Amniotic stem cell (primary cell): ENCODE measurements around the gene RSPH4A.
A peak's percentile ranks its signal among the peaks of the same experiment; 100 is the strongest.
"Not testable (repeated sequence)": the region's sequence is repeated elsewhere in the genome, so short reads cannot be mapped to it uniquely, and the experiment has no call there.

Source experiments
- DNase-seq: peaks from one replicate; lab custom pipeline; 2025; lab: John Stamatoyannopoulos, UW

The RSPH4A gene

GRCh38 chr6:116615937-116616736 lies at the start of gene RSPH4A:
Gene RSPH4A (plus strand): TSS chr6:116616479. CDS start chr6:116616624, 145 bp downstream.
- DNase-seq = peak; percentile 95

- peak; percentile 22 for DNase-seq
Measured at GRCh38 chr6:116568111-116568510, 48.2 kb upstream of the RSPH4A start.

DNA sequence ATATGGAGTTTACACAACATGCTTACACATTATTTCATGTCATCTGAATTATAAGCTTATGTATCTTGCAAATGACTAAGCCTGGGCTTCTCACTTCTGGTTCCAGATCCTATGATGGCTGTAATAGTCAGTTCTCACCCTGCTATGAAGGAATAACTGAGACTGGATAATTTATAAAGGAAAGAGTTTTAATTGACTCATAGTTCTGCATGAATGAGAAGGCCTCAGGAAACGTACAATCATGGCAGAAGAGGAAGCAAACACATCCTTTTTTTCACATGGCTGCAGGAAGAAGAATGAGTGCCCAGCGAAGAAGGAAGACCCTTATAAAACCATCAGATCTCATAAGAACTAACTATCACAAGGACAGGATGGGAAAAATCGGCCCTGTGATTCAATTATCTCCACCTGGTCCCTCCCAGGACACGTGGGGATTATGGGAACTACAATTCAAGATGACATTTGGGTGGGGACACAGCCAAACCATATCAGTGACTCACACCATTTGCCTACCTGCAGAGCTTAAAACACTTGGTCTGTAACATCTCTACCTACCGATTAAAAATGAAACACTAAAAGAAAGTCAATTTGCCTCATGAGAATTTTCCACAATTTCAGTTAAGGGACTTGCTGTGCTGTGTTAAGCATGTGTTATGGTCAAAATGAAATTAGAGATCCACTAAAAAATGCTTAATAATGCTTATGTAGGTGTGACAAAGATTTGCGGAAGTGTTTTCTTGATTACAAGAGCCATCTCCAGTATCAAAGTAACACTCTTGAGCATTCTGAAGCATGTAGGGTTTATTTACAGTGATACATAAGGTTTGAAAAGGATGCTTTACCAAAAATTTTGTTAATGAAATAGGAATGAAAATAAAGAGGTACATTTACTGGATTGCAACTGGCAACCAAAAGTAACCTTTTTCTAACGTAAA lies 47.2 kb upstream of the RSPH4A start:
- DNase-seq = no peak

DNA sequence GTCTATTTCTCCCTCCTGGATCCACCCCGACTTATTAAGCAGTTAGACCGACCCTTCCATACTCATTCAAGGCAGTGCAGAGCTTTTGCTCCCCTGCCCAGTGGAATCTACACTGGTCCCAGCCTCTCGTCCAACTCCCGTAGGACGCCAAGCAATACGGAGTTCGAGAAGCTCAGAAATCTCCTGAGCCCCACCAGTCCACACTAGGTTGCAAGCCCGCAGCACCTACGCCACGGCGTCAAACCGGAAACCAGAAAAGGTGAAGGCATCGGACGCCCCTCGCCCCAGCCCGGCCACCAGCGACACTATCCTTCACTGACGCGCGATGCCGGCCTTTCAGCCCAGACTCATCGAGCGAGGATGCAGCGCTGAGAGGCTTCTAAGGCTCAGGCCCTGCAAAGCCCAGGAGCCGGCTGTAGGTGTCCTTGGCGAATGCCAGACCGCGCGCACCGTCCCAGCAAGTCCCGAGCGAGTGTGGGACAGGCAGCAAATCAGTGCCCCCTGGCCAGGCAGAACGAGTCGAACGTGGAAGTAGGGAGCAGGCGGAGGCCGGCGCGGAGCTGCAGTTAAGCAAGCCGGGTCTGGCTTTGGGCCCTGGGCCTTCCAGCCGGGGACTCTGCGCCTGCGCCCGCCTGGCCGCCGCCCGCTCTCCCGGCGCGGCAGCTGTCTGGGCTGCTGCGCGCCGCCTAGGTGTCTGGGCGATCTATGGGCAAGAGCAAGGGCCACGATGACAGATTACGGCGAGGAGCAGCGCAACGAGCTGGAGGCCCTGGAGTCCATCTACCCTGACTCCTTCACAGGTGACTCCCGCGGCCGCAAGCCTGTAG lies 45.2 kb upstream of the RSPH4A start, which contains the start of gene RWDD1:
Gene RWDD1 (plus strand): TSS at position 649 of the 827 bp plus-strand sequence. CDS start 79 bp downstream, at position 728.
- DNase-seq = peak; percentile 99

DNA sequence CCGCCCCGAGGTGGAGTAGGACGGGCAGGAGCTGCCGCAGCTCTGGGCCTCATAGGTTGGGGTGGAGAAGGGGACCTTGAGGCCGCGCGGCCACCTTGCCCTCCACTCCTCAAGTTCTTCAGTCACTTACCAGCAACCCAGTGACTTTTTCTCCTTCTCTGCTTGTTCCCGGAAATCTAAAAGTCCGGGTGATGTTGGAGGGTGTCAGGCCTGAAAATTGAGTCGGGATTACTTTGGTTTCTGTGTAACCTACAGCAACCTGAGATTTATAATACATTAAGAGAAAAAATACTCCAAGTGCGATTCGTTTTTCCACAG lies 44.6 kb upstream of the RSPH4A start:
- no peak for DNase-seq

GRCh38 chr6:116572162-116572561 lies 44.1 kb upstream of the RSPH4A start:
- no peak for DNase-seq

DNA sequence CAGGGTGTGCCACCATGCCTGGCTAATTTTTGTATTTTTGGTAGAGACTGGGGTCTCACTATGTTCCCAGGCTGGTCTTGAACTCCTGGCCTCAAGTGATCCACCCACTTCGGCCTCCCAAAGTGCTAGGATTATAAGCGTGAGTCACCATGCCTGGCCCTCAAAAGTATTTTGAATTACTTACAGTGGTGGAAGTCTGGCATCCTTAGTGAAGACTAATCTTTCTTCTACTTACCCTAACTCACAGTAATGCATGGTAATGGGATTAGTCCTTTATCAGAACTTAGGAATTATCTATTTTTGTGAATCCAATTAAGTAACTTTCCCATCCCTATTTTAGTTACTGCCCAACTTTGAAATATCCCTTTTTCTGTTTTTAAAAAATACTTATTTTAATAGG lies 41.1 kb upstream of the RSPH4A start:
- no peak for DNase-seq

- DNase-seq = no peak
Measured at GRCh38 chr6:116577486-116577885, 38.8 kb upstream of the RSPH4A start.

GRCh38 chr6:116578335-116578734 lies 37.9 kb upstream of the RSPH4A start:
- DNase-seq = no peak

DNA sequence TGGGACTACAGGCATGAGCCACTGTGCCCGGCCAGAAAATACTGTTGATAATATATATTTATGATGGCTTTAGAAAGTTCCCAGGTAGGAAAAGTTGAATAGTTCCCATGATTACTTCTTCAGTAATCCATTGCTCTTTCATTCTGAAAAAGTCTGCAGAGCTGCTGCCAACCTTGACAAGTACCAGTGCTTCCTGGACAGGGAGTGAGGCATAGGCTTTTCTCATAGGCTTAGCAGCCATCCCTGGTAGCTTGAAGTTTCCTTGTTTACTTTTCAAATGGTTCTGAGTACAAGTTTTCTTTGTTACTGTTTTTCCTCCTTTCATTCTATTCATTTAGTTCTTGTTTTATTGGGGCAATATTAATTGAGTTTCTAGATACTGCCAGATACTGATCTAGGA lies 37.1 kb upstream of the RSPH4A start:
- no peak for DNase-seq

DNA sequence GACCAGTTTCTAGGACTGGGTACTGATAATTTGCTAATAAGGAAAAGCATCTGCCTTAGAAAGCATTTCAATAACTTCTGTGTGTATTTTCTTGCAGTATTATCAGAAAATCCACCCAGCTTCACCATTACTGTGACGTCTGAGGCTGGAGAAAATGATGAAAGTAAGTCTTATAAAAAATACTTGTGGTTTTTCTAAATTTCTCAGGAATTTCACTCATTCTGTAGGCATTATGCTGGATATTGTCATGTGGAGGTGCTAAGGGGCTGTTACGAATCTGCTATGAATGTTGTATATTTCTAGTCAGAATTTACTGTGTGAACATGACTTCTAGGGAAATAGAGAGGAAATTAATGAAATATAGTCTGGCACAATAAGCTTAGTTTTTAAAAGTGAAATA lies 36.1 kb upstream of the RSPH4A start:
- no peak for DNase-seq

GRCh38 chr6:116586276-116586675 lies 30.0 kb upstream of the RSPH4A start:
- DNase-seq = no peak

DNA sequence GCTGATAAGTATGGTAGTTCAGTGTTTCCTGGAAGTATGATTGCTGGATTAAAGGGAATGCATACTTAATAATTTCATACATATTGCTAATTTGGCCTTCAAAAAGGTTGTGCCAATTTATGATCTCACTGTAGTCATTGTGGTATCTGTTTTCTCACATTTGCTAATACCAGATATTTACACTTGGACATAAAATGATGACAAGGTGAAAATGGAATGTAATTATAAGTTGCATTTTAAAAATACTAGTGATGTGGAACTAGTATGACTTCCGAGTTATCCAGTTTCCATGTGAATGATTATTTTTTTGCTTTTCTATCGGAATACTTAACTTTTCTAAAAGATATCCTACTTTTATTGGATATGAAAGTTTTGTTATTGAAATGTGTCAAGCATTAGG lies 29.5 kb upstream of the RSPH4A start:
- DNase-seq = no peak

DNA sequence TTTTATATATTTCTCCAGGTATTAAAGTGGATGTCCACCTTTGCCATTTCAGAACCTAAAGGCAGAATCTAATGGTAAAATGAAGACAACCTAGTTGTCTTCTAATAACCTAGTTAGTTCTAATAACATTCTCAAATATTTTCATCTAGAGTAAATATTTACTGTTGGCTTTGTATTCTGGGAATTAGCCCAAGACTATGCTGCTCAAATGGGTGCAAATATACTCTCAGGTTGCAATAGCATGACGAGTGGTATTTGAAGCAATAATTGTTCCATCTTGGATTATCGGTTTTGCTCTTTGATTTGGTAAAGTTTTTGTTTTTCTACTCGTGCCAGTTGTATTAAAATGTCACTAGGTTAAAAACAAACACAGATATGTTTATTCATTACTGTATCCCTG lies 21.0 kb upstream of the RSPH4A start:
- DNase-seq = no peak

DNA sequence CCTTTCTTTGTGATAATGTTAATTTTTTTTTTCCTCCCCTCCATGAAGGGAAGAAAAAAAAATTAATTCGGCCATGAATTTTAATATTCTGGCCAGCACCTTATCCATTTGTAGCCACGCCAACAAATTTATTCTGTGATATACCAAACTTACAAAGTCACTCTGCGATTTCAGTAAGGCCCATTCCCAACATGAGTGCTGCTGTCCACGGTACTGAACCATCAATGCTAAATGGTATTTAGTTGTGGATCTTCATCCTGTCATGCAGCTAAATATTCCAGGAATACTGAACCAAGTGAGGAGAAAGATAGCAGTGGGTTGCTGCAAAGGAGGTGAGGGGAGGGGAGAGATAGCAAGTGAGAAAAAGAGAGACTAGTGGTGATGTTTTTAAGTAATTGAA lies 19.5 kb upstream of the RSPH4A start:
- no peak for DNase-seq

DNA sequence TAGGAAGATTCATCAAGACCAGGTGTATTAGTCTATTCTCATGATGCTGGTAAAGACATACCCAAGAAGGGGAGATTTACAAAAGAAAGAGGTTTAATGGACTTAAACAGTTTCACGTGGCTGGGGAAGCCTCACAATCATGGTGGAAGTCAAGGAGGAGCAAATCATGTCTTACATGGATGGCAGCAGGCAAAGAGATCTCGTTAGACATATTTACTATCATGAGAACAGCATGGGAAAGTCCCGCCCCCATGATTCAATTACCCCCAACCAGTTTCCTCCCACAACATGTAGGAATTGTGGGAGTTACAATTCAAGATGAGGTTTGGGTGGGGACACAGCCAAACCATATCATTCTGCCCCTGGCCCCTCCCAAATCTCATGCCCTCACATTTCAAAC lies 12.4 kb upstream of the RSPH4A start:
- DNase-seq = not testable (repeated sequence)

GRCh38 chr6:116604868-116605267 lies 11.4 kb upstream of the RSPH4A start:
- DNase-seq = not testable (repeated sequence)

DNA sequence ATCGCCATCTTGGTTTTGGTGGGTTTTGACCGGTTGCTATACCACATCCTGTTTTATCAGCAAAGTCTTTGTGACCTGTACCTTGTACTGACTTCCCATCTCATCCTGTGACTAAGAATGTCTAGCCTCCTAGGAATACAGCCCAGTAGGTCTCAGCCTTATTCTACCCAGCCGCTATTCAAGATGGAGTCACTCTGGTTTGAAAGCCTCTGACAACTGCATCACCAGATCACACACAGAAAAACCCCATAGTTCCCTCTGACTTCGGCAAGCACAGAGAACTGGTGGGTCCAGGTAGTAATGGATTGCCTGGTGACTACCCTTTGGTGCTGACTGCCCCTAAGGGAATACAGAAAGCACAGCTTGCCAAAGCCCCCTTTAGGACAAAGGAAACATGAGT lies 10.3 kb upstream of the RSPH4A start:
- DNase-seq = no peak

- DNase-seq = no peak
Measured at GRCh38 chr6:116611056-116611455, 5.2 kb upstream of the RSPH4A start.

DNA sequence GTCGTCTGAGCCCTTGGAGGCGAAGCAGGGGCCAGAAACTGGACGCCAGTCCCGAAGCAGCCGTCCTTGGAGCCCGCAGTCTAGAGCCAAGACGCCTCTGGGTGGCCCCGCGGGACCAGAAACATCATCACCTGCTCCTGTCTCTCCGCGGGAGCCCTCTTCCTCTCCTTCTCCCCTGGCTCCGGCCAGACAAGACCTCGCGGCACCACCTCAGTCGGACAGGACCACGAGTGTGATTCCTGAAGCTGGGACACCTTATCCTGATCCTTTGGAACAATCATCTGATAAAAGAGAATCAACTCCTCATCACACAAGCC lies 416 bp downstream of the RSPH4A start:
- DNase-seq = no peak

DNA sequence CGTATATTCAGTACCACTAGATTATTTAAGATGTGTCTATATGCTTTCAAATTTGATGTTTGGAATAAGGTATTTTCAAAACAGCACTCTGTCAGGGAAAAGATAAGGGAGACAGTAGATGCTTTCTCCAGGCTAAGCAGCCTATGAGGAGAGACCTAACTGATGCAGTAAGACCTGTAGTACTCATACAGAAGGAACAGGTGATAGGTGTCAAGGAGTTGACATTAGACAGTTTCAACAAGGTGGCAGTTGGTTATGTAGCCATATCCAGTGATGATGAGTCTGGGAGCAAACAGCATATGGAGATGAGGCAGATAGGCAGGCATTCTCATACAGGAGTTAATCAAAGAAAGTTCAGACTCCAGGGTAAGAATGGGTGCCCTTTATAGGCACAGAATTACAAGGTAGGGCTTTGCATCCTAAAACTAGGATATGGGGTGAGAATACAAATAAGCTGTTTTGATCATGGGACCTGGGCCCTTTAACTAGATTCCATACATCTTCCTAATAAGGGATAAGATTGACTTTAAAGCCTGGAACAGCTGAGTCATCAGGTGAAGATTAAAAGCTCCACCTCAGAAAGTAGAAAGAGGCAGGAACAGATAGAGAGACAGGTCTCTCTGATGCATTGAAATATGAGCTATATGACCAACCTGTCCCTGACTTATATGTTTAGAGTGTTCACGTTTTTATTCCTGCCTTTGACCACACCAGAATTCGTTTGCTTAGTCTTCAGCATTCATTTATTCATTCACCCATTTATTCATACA lies 7.9 kb downstream of the RSPH4A start:
- no peak for DNase-seq

GRCh38 chr6:116625872-116626271 lies 9.6 kb downstream of the RSPH4A start:
- no peak for DNase-seq
